IPS-20b (cell line): ENCODE measurements around the gene AOC2.
"Not testable (repeated sequence)": the region's sequence is repeated elsewhere in the genome, so short reads cannot be mapped to it uniquely, and the experiment has no call there.

Experiments used
- H3K27ac ChIP-seq: one replicate; pipeline ENCODE4 v1.5.1; 2013; ENCODE audit warnings: low read length
- H3K27me3 ChIP-seq: 2 replicates; pipeline ENCODE4 v1.6.1; 2013; ENCODE audit warnings: mild to moderate bottlenecking, low read length, inconsistent platforms; ENCODE audit not compliant: insufficient read depth
- H3K36me3 ChIP-seq: 2 replicates; pipeline ENCODE4 v1.6.1; 2013; ENCODE audit warnings: low read depth, mild to moderate bottlenecking, inconsistent platforms, low read length, moderate library complexity; ENCODE audit not compliant: insufficient read depth
- H3K4me1 ChIP-seq: 2 replicates; pipeline ENCODE4 v1.6.1; 2013; ENCODE audit warnings: mild to moderate bottlenecking, control low read depth, inconsistent platforms, low read length, moderate library complexity; ENCODE audit not compliant: insufficient read depth
- H3K4me3 ChIP-seq: 2 replicates; pipeline ENCODE4 v1.5.1; 2013; ENCODE audit warnings: mild to moderate bottlenecking, low read length, inconsistent platforms
- H3K9ac ChIP-seq: 2 replicates; pipeline ENCODE4 v1.6.1; 2013; ENCODE audit warnings: low read depth, mild to moderate bottlenecking, inconsistent platforms, low read length, moderate library complexity
- H3K9me3 ChIP-seq: 2 replicates; pipeline ENCODE4 v1.6.1; 2013; ENCODE audit warnings: mild to moderate bottlenecking, low read depth, low read length, inconsistent platforms; ENCODE audit not compliant: insufficient read depth

Gene AOC2

GRCh38 chr17:42878123-42878880 is 33.9 kb downstream of the AOC2 start:
- Histone ChIP-seq H3K36me3 (no peaks in the 10 kb centered on the region), H3K4me1 (peaks cover 5% of the 10 kb centered on the region; the same call in 1 of the 2 replicates), H3K4me3 (peak overlapping the region; percentile 24; the same call in 1 of the 2 replicates), H3K9ac (0 out of 2 replicates have a peak overlapping the region, but pooled peaks have one; percentile 12), H3K27me3 (peaks cover 35% of the 10 kb centered on the region), H3K9me3 (no peaks in the 10 kb centered on the region), H3K27ac (no peak overlapping the region)

- no peak overlapping the region for H3K9ac ChIP-seq
- H3K36me3 ChIP-seq: no peaks in the 10 kb centered on the region
- H3K9me3 ChIP-seq: no peaks in the 10 kb centered on the region
- H3K4me3 ChIP-seq: no peak overlapping the region
- H3K4me1 ChIP-seq: peaks cover 5% of the 10 kb centered on the region; the same call in 1 of the 2 replicates
- H3K27me3 ChIP-seq: peaks cover 35% of the 10 kb centered on the region
- H3K27ac ChIP-seq: no peak overlapping the region
Observed at GRCh38 chr17:42878924-42879595, 34.7 kb downstream of the AOC2 start.

DNA sequence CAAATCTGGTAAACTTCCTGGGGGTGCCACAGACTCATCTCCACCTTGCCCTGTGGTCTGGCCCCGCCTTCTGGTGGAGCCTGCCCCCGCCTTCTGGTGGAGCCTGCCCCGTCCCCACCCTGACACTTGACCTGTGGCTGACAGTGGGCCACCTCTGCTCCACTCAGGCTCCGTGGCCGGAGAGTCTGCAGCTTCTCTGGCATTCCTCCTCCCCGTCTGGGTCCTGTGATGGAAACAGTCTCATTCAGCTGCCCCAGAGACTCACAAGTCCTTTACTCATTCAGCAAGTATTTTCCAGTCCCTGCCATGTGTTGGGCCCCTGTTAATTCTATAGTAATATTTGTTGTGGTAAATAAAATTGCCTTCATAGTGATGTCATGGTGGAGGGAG is 35.2 kb downstream of the AOC2 start:
- H3K9ac ChIP-seq: no peak overlapping the region
- no peaks in the 10 kb centered on the region for H3K36me3 ChIP-seq

GRCh38 chr17:42880776-42881310 is 36.5 kb downstream of the AOC2 start:
- no peaks in the 10 kb centered on the region for H3K36me3 ChIP-seq
- peaks cover 5% of the 10 kb centered on the region; the same call in 1 of the 2 replicates for H3K4me1 ChIP-seq

More for the DNA sequence above, 35.2 kb downstream of the AOC2 start:
- H3K9me3 ChIP-seq: no peaks in the 10 kb centered on the region
- peaks cover 5% of the 10 kb centered on the region; the same call in 1 of the 2 replicates for H3K4me1 ChIP-seq
- H3K4me3 ChIP-seq: no peak overlapping the region
- peaks cover 35% of the 10 kb centered on the region for H3K27me3 ChIP-seq
- no peak overlapping the region for H3K27ac ChIP-seq

GRCh38 chr17:42881706-42882105 is 37.3 kb downstream of the AOC2 start:
- H3K4me1 ChIP-seq, H3K9ac ChIP-seq, H3K27ac ChIP-seq, H3K9me3 ChIP-seq, H3K36me3 ChIP-seq, H3K4me3 ChIP-seq: not testable (repeated sequence)
- peaks cover 35% of the 10 kb centered on the region for H3K27me3 ChIP-seq

More at GRCh38 chr17:42880776-42881310, 36.5 kb downstream of the AOC2 start:
- no peak overlapping the region for H3K4me3 ChIP-seq
- H3K9ac ChIP-seq: no peak overlapping the region
- H3K9me3 ChIP-seq: no peaks in the 10 kb centered on the region
- peaks cover 35% of the 10 kb centered on the region for H3K27me3 ChIP-seq
- H3K27ac ChIP-seq: no peak overlapping the region

DNA sequence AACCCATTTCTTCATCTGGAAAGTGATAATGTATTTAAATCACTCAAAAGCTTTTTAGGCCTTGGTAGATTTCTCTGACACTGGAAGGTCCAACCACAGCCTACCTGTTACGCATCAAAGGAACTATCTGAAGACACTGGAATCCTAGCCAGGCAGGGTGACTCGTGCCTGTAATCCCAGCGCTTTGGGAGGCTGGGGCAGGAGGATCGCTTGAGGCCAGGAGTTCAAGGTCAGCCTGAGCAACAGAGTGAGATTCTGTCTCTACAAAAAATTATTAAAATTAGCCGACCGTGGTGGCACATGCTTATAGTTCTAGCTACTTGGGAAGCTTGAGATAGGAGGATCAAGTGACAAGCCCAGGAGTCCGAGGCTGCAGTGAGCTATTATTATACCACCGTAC is 37.8 kb downstream of the AOC2 start:
- no peaks in the 10 kb centered on the region for H3K36me3 ChIP-seq
- H3K9me3 ChIP-seq: no peaks in the 10 kb centered on the region
- H3K27ac ChIP-seq: no peak overlapping the region
- peaks cover 5% of the 10 kb centered on the region; the same call in 1 of the 2 replicates for H3K4me1 ChIP-seq
- H3K4me3 ChIP-seq: no peak overlapping the region
- peaks cover 30% of the 10 kb centered on the region for H3K27me3 ChIP-seq
- no peak overlapping the region for H3K9ac ChIP-seq

DNA sequence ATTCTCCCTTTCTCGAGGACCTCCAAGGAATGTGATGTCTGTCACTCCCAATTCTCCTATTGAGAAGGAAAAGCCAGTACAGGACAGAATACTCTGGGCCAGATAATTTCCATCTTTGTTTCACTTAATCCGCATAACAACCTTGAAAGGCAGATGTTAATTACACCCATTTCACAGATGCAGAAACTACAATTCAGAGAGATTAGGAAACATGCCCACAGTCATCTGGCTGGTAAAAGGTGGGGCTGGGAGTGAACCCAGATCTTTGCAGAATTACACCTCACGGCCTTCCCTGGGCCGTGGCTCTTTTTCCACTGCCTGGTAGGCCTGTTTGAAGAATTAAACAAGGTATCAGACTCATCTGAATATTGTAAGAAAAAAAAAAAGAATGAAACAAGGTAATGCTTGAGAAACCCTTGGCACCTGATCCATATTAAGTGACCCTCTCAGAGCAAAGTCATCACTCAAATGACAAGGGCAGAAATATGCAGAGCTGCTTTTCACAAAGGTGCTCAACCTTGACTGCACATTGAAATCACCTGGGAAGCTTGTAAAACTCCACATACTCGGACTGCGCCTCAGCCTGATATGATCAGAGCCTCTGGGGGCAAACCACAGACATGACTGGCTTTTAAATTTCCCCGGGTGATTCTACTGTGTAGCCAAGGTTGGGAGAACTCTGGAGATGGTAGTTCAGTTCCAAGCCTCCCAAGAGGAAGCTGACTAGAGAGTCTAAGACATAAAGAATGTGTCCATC is 39.6 kb downstream of the AOC2 start:
- Histone ChIP-seq H3K27ac (no peak overlapping the region), H3K4me1 (no peaks in the 10 kb centered on the region), H3K4me3 (no peak overlapping the region), H3K9ac (no peak overlapping the region), H3K27me3 (peaks cover 12% of the 10 kb centered on the region; the same call in 1 of the 2 replicates), H3K36me3 (no peaks in the 10 kb centered on the region), H3K9me3 (no peaks in the 10 kb centered on the region)

DNA sequence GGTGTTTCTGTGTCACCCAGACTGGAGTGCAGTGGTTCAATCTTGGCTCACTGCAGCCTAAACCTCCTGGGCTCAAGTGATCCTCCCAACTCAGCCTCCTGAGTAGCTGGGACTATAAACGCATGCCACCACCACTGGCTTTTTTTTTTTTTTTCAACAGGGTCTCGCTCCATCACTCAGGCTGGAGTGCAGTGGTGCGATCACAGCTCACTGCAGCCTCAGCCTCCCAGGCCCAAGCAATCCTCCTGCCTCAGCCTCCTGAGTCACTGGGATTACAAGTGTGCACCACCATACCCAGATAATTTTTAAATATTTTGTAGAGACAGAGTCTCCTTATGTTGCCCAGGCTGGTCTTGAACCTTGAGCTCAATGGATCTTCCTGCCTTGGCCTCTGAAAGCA is 41.4 kb downstream of the AOC2 start:
- not testable (repeated sequence) for H3K9ac ChIP-seq, H3K4me3 ChIP-seq, H3K36me3 ChIP-seq, H3K27ac ChIP-seq, H3K27me3 ChIP-seq, H3K4me1 ChIP-seq, H3K9me3 ChIP-seq

DNA sequence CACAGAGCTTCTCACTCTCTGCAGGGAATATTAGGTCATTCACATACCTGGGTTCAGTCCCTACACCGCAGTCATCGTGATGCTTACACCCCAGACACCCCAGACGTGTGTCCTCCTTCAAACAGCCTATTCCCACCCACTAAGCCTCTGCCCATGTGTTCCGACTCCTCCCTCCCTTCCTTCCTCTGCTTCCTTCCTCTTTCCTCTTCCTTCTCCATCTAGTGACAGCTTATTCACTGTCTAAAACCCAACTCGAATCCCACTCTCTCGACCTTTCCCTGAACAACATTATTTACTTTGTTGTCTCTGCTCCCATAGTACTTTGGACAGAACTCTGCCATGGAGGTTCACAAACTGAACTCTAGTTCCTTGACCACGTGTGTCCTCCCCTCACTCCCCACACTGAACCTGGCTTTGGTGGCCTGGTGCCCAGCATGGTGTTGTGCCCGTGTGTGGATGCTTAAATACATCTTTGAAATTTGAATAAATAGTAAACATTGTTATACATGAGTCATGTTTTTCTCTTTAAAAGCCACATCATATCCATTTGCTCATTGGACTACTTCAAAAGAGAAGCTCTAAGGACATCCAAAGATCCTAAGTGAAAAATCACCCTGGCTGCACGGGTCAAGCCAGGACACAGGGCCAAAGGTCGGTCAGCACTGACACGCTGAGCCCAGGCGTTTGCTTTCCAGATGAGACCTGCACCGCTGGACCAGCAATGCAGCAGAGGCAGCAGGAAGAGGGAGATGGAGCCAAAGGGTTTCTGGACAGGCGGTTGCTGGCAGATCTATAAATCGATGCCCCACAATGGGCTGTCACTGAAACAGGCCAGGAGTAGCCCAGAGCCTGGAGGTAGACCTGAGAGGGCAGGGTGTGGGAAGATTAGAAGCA is 42.1 kb downstream of the AOC2 start:
- Histone ChIP-seq H3K4me1 (no peaks in the 10 kb centered on the region), H3K36me3 (no peaks in the 10 kb centered on the region), H3K27me3 (no peaks in the 10 kb centered on the region), H3K9me3 (no peaks in the 10 kb centered on the region), H3K9ac (no peak overlapping the region), H3K4me3 (no peak overlapping the region), H3K27ac (no peak overlapping the region)

GRCh38 chr17:42889809-42890208 is 45.4 kb downstream of the AOC2 start:
- Histone ChIP-seq H3K4me3 (no peak overlapping the region), H3K27me3 (no peaks in the 10 kb centered on the region), H3K36me3 (no peaks in the 10 kb centered on the region), H3K9ac (no peak overlapping the region), H3K4me1 (peaks cover 4% of the 10 kb centered on the region; the same call in 1 of the 2 replicates), H3K9me3 (no peaks in the 10 kb centered on the region), H3K27ac (no peak overlapping the region)
